GM12874 (cell line): ENCODE results near the gene ULK3.

Experiments
- CTCF ChIP-seq: IDR thresholded peaks from 2 replicates; pipeline ENCODE4 v1.5.1; 2011; ENCODE audit warnings: low read depth, mild to moderate bottlenecking, control low read depth, low read length, moderate library complexity; ENCODE audit not compliant: insufficient read depth

ULK3 gene

GRCh38 chr15:74842581-74843444 is at the start of gene ULK3:
TSS of gene ULK3 (minus strand) at chr15:74843156. CDS start at chr15:74843105, 51 bp downstream.
- TF ChIP-seq CTCF, result peak; percentile 76

- TF ChIP-seq CTCF, result no peak
Observed at GRCh38 chr15:74892313-74892712, 49.4 kb upstream of the ULK3 start.

- TF ChIP-seq CTCF, result no peak
Observed at GRCh38 chr15:74891469-74891868, 48.5 kb upstream of the ULK3 start.

- no peak for TF ChIP-seq CTCF
Observed at GRCh38 chr15:74890665-74890960, 47.7 kb upstream of the ULK3 start.

GRCh38 chr15:74889883-74890664 is 47.1 kb upstream of the ULK3 start, which contains the start of gene MPI:
TSS of gene MPI (plus strand) at chr15:74890042. CDS start at chr15:74890074, 32 bp downstream.
- no peak for TF ChIP-seq CTCF

GRCh38 chr15:74889390-74889882 is 46.5 kb upstream of the ULK3 start:
- TF ChIP-seq CTCF, result no peak

- no peak for TF ChIP-seq CTCF
Observed at GRCh38 chr15:74888716-74889115, 45.8 kb upstream of the ULK3 start.
